ENCODE results near the gene FAM83F. TPM values are rescaled to one million over a fixed set of nuclear protein-coding genes. Genes with fewer than 3 reads are reported as not detected.

The FAM83F gene
- total and polyA plus RNA-seq, 4 donors, result 0.39 to 1.5 (median 1.2) TPM

DNA sequence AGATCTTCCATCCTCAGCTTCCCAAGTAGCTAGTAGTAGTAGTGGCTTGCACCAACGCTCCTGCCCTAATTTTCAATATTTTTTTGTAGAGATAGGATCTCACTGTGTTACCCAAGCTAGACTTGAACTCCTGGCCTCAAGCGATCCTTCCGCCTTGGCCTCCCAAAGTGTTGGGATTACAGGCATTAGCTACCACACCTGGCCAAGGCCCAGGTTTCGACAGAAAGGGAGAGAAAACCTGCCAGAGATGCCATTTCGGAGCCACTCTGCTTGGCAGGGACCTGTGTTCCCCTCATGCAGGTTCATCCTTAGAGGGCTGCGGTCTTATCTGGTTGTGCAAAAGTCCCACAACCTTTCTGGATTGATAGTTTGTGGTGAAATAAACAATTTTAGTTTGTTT lies 41.4 kb downstream of the FAM83F start:
- Histone ChIP-seq H3K4me3 (ENCODE audit: low read depth in 1 of 3, low read length in 3 of 3) (no peak overlapping the region), H3K27me3 (ENCODE audit: control insufficient read depth in 4 of 4, insufficient read depth in 4 of 4, low read length in 3 of 4) (no peaks in the 10 kb centered on the region), H3K9me3 (ENCODE audit: control insufficient read depth in 4 of 4, low read length in 3 of 4) (no peaks in the 10 kb centered on the region), H3K4me1 (ENCODE audit: control insufficient read depth in 4 of 4, insufficient read depth in 4 of 4, low read length in 3 of 4) (no peaks in the 10 kb centered on the region), H3K27ac (ENCODE audit: low read depth in 1 of 2, low read length in 2 of 2) (no peak overlapping the region), H3K9ac (ENCODE audit: low read depth in 1 of 2, low read length in 2 of 2) (no peak overlapping the region), H3K36me3 (ENCODE audit: control insufficient read depth in 4 of 4, insufficient read depth in 3 of 4, low read depth in 1 of 4, low read length in 3 of 4) (no peaks in the 10 kb centered on the region)
- no peak for DNase-seq (ENCODE audit: low spot score)
- 71% methylated on average over 6 of the region's 6 CpGs for WGBS
- TF ChIP-seq EGR1 (IDR thresholded peaks at IDR 0.05; ENCODE audit: low read depth in 2 of 2), result no peak
- TF ChIP-seq SP1 (IDR thresholded peaks at IDR 0.05), result no peak
- TF ChIP-seq, protein P1, sequence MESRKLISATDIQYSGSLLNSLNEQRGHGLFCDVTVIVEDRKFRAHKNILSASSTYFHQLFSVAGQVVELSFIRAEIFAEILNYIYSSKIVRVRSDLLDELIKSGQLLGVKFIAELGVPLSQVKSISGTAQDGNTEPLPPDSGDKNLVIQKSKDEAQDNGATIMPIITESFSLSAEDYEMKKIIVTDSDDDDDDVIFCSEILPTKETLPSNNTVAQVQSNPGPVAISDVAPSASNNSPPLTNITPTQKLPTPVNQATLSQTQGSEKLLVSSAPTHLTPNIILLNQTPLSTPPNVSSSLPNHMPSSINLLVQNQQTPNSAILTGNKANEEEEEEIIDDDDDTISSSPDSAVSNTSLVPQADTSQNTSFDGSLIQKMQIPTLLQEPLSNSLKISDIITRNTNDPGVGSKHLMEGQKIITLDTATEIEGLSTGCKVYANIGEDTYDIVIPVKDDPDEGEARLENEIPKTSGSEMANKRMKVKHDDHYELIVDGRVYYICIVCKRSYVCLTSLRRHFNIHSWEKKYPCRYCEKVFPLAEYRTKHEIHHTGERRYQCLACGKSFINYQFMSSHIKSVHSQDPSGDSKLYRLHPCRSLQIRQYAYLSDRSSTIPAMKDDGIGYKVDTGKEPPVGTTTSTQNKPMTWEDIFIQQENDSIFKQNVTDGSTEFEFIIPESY (IDR thresholded peaks at IDR 0.05), result no peak
- no peak for TF ChIP-seq TAF1 (conservative IDR thresholded peaks at IDR 0.05)
- no peak for TF ChIP-seq FOXA1 (IDR thresholded peaks at IDR 0.05)
- TF ChIP-seq YY1 (IDR thresholded peaks at IDR 0.05), result no peak
- no peak for TF ChIP-seq JUND (IDR thresholded peaks at IDR 0.05)
- TF ChIP-seq, protein P2, sequence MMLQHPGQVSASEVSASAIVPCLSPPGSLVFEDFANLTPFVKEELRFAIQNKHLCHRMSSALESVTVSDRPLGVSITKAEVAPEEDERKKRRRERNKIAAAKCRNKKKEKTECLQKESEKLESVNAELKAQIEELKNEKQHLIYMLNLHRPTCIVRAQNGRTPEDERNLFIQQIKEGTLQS (IDR thresholded peaks at IDR 0.05), result no peak

DNA sequence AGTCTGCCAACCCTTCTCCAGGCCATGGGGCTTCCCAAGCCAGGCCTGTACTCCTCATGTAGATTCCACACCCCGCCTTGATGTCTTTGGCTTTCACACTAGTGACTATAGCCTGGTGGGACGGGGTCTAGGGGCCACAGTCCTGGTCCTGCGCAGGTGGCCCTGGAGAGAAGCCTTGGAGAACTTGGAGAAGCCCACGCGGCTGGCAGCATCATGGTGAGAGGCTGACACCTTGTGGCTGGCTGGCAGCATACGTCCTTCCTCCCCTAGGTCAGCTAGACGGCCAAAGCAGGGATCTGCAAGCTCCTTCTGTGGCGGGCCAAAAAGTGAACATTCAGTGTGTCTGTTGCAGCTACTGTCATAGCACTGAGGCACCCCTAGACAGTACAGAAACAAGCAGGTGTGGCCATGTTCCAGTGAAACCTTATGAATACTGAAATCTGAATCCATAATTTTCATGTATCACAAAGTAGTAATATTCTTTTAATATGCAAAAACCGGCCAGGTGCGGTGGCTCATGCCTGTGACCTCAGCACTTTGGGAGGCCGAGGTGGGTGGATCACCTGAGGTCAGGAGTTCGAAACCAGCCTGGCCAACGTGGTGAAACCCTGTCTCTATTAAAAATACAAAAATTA lies 42.0 kb downstream of the FAM83F start:
- Histone ChIP-seq H3K27ac (ENCODE audit: low read depth in 1 of 2, low read length in 2 of 2) (no peak overlapping the region), H3K9ac (ENCODE audit: low read depth in 1 of 2, low read length in 2 of 2) (no peak overlapping the region), H3K4me3 (ENCODE audit: low read depth in 1 of 3, low read length in 3 of 3) (no peak overlapping the region), H3K4me1 (ENCODE audit: control insufficient read depth in 4 of 4, insufficient read depth in 4 of 4, low read length in 3 of 4) (no peaks in the 10 kb centered on the region), H3K27me3 (ENCODE audit: control insufficient read depth in 4 of 4, insufficient read depth in 4 of 4, low read length in 3 of 4) (no peaks in the 10 kb centered on the region), H3K9me3 (ENCODE audit: control insufficient read depth in 4 of 4, low read length in 3 of 4) (no peaks in the 10 kb centered on the region), H3K36me3 (ENCODE audit: control insufficient read depth in 4 of 4, insufficient read depth in 3 of 4, low read depth in 1 of 4, low read length in 3 of 4) (no peaks in the 10 kb centered on the region)
- TF ChIP-seq, protein P3, sequence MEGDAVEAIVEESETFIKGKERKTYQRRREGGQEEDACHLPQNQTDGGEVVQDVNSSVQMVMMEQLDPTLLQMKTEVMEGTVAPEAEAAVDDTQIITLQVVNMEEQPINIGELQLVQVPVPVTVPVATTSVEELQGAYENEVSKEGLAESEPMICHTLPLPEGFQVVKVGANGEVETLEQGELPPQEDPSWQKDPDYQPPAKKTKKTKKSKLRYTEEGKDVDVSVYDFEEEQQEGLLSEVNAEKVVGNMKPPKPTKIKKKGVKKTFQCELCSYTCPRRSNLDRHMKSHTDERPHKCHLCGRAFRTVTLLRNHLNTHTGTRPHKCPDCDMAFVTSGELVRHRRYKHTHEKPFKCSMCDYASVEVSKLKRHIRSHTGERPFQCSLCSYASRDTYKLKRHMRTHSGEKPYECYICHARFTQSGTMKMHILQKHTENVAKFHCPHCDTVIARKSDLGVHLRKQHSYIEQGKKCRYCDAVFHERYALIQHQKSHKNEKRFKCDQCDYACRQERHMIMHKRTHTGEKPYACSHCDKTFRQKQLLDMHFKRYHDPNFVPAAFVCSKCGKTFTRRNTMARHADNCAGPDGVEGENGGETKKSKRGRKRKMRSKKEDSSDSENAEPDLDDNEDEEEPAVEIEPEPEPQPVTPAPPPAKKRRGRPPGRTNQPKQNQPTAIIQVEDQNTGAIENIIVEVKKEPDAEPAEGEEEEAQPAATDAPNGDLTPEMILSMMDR (IDR thresholded peaks at IDR 0.05; ENCODE audit: low read depth, low read length, missing input control), result peak; percentile 78
- TF ChIP-seq JUND (IDR thresholded peaks at IDR 0.05) (no peak), SP1 (IDR thresholded peaks at IDR 0.05) (no peak), RAD21 (IDR thresholded peaks at IDR 0.05) (peak; percentile 91 to 95)
- TF ChIP-seq, protein P4, sequence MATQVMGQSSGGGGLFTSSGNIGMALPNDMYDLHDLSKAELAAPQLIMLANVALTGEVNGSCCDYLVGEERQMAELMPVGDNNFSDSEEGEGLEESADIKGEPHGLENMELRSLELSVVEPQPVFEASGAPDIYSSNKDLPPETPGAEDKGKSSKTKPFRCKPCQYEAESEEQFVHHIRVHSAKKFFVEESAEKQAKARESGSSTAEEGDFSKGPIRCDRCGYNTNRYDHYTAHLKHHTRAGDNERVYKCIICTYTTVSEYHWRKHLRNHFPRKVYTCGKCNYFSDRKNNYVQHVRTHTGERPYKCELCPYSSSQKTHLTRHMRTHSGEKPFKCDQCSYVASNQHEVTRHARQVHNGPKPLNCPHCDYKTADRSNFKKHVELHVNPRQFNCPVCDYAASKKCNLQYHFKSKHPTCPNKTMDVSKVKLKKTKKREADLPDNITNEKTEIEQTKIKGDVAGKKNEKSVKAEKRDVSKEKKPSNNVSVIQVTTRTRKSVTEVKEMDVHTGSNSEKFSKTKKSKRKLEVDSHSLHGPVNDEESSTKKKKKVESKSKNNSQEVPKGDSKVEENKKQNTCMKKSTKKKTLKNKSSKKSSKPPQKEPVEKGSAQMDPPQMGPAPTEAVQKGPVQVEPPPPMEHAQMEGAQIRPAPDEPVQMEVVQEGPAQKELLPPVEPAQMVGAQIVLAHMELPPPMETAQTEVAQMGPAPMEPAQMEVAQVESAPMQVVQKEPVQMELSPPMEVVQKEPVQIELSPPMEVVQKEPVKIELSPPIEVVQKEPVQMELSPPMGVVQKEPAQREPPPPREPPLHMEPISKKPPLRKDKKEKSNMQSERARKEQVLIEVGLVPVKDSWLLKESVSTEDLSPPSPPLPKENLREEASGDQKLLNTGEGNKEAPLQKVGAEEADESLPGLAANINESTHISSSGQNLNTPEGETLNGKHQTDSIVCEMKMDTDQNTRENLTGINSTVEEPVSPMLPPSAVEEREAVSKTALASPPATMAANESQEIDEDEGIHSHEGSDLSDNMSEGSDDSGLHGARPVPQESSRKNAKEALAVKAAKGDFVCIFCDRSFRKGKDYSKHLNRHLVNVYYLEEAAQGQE (IDR thresholded peaks at IDR 0.05), result no peak
- 31% methylated on average over 13 of the region's 13 CpGs for WGBS
- DNase-seq (ENCODE audit: low spot score), result peak; percentile 66
